Fibroblast of the aortic adventitia (primary cell): Measurements from ENCODE around the gene UBE2U. TPM values are rescaled to one million over a fixed set of nuclear protein-coding genes. Genes with fewer than 3 reads are reported as not detected.

ENCODE experiments used
- DNase-seq: peaks from one replicate; pipeline ENCODE4 v3.0.0-alpha.2; 2010; ENCODE audit warnings: low read depth
- H3K4me3 ChIP-seq: 2 replicates; pipeline ENCODE4 v1.5.1; 2011; ENCODE audit warnings: low read depth, mild to moderate bottlenecking, control low read depth, low read length, moderate library complexity
- CTCF ChIP-seq: IDR thresholded peaks from 2 replicates; pipeline ENCODE4 v1.5.1; 2011; ENCODE audit warnings: mild to moderate bottlenecking, low read length, control low read depth, inconsistent platforms; ENCODE audit not compliant: insufficient read depth
- total RNA-seq: library from RNA; depleted of rRNA; stranded (reverse); fragments of >200 nt; gene quantifications from 2 replicates; pipeline ENCODE4 v1.2.3, GENCODE V29; 2012; ENCODE audit warnings: low replicate concordance

The UBE2U gene
- total RNA-seq, 1 donor = not detected

- TF ChIP-seq CTCF = no peak
Measured at GRCh38 chr1:64176659-64177058, 26.8 kb upstream of the UBE2U start.

GRCh38 chr1:64179588-64179987 lies 23.8 kb upstream of the UBE2U start:
- no peak for DNase-seq
- no peak for TF ChIP-seq CTCF
- H3K4me3 ChIP-seq = no peak overlapping the region

More at GRCh38 chr1:64176659-64177058, 26.8 kb upstream of the UBE2U start:
- no peak overlapping the region for H3K4me3 ChIP-seq
- no peak for DNase-seq

GRCh38 chr1:64182207-64182606 lies 21.2 kb upstream of the UBE2U start:
- TF ChIP-seq CTCF = no peak
- H3K4me3 ChIP-seq = no peak overlapping the region
- DNase-seq = no peak

GRCh38 chr1:64183395-64184002 lies 19.9 kb upstream of the UBE2U start:
- DNase-seq = peak; percentile 52
- no peak overlapping the region for H3K4me3 ChIP-seq
- no peak for TF ChIP-seq CTCF

- no peak for TF ChIP-seq CTCF
- peak; percentile 69 for DNase-seq
- H3K4me3 ChIP-seq = no peak overlapping the region
Measured at GRCh38 chr1:64184003-64184440, 19.4 kb upstream of the UBE2U start.

GRCh38 chr1:64186138-64186897 lies 17.1 kb upstream of the UBE2U start:
- DNase-seq = peak; percentile 65
- no peak overlapping the region for H3K4me3 ChIP-seq
- TF ChIP-seq CTCF = no peak
